ENCODE results near the gene ZDHHC22.

The ZDHHC22 gene

DNA sequence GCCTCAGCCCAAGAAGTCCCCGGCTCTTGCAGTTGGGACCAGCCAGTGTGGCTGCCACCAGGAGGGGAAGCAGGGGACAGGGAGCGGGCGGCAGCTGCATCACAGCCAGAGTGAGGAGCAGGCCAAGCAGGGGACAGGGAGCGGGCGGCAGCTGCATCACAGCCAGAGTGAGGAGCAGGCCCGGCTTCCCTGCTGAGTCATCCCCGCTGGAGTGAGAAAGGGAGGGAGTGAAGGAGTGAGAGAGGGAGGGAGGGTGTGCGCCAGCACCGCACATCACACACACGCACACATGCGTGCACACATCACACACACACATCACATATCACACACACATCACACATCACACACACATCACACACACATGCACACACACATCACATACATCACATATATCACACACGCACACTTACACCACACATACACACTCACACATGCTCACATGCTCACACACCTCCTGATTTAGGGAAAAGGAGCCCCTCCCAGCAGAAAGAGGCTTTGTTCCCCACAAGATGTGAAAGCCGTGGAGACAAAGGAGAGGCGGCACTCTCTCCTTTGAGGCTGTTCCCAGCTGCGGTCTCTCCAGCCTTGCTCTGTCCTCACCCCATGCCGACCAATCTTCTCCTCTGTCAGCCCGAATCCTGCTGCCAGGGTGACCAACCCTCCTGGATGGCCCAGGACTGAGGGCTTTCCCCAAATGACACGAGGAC, 16.7 kb upstream of the ZDHHC22 start:
- DNase-seq (ENCODE audit: low read depth, low spot score): no peak

DNA sequence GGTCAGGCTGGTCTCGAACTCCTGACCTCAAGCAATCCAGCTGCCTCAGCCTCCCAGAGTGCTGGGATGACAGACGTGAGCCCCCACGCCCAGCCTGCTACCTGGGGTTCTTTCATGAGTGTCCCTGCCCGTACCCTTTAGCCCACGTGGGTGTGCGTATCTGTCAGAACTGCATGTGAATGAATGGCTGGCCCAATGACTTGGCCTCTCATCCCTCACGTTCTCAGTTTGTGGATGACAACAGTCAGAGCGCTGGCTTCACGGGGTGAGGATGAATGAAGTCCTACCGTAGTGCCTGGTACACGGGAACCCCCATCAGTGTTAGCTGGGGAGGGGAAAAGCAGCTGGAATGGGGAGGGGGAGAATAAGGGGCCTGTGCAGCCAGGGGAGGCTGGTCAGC, 16.1 kb upstream of the ZDHHC22 start:
- DNase-seq (ENCODE audit: low read depth, low spot score): no peak
- no peak overlapping the region for H3K4me3 ChIP-seq (ENCODE audit: low read length)

More for the DNA sequence above, 16.7 kb upstream of the ZDHHC22 start:
- no peak overlapping the region for H3K4me3 ChIP-seq (ENCODE audit: low read length)

DNA sequence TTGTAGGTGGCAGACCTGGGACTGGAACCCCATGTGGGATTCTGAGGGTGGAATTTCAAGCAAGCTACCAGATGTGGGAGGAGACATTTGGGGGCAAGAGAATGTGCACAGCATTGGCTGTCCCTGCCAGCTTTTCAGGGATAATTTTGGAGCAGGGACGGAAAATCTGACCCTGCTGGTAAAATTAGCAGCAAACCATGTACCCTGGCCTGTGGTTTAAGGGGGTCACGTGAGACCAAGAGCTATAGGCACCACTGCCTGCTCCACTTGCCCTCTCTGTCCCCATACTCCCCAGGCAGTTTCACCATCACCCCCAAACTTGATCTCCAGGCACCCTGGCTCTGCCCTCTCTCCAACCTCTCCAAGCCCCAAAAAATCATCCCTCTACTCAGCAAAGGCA, 13.5 kb upstream of the ZDHHC22 start:
- DNase-seq (ENCODE audit: low read depth, low spot score): no peak
- no peak overlapping the region for H3K4me3 ChIP-seq (ENCODE audit: low read length)

DNA sequence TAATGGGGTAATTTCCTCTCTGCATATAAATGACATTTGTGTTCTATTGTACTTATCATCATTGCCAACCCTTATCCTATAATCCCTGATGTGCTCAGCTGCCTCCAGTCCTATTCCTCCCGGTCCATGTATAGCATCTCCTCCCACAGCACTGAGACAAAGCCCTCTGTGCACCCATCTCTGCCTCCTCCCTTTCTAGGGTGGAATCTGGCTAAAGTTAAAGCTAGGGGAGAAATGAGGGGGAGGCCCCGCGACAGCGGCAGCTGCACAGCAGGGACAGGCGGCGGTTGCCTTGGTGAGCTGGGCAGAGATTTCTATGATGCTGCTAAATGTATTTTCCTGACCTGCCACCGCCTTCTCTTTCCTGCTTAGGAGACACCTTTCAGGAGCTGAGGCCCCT, 12.8 kb upstream of the ZDHHC22 start:
- H3K4me3 ChIP-seq (ENCODE audit: low read length): no peak overlapping the region
- DNase-seq (ENCODE audit: low read depth, low spot score): no peak

DNA sequence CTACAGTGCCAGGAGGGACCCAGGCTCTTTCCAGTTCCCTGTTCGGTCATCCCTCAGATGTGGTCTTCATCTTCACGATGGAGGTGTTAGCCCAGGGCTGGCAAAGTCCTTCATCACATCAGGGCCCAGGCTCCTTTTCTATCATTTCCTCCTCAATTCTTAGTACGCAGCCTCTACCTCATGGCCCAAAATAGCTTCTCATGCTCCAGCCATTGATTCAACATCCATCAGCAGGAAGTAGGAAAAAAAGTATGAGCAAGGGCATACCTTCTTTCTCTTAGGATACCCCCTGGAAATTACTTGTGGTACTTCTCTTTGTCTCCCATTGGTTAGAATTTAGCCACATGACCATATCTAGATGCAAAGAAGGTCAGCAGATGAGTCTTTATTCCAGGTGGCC, 12.2 kb upstream of the ZDHHC22 start:
- DNase-seq (ENCODE audit: low read depth, low spot score): no peak
- H3K4me3 ChIP-seq (ENCODE audit: low read length): no peak overlapping the region

DNA sequence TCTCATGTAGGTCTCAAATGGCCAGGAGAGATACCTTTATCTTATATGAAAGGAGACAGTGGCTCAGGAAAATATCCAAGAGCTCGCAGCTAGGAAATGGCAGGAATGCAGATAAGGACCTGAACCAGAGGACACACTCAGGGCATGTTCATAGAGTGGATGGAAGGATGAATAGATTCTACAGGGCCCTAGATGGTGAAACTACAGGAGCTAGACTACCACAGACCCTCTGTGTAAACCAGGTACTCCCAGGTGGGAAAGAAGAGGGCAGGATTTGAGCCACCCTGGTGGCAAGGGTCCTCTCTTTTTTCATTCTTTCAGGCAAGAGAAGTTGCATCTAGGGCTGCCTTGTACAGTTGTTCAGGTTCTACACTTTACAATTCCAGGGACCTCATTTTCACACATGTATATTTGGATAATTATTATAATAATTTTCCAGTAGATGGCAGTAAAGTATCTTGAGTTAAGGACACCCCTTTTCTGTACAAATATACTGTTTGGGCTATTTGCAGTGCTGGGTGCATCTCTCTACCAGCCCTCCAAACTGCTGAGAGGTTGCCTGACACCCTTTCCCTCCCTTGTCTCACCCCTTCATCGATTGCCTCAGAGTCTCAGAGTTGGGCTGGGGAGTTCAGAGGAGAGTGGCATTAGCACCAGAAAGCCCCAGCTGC, 10.5 kb upstream of the ZDHHC22 start:
- H3K4me3 ChIP-seq (ENCODE audit: low read length): no peak overlapping the region
- DNase-seq (ENCODE audit: low read depth, low spot score): peak; percentile 28

DNA sequence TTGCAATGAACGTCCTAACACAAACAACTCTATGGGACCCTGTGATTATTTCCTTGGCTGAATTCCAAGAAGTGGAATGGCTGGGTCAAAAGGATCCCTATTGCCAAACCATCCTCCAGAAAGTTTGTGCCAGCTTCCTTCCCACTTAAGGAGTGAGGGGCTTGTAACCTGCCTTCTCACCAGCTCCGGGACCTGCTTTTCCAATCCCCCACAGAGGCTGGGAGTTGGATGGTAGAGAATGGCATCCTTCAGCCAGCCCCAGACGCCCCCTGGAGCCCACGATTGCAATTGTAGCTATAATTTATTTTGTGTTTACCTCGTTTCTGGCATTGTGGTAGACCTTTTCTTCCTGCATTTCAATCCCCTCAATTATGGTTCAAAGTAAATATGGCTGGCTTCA, 9.7 kb upstream of the ZDHHC22 start:
- no peak overlapping the region for H3K4me3 ChIP-seq (ENCODE audit: low read length)

DNA sequence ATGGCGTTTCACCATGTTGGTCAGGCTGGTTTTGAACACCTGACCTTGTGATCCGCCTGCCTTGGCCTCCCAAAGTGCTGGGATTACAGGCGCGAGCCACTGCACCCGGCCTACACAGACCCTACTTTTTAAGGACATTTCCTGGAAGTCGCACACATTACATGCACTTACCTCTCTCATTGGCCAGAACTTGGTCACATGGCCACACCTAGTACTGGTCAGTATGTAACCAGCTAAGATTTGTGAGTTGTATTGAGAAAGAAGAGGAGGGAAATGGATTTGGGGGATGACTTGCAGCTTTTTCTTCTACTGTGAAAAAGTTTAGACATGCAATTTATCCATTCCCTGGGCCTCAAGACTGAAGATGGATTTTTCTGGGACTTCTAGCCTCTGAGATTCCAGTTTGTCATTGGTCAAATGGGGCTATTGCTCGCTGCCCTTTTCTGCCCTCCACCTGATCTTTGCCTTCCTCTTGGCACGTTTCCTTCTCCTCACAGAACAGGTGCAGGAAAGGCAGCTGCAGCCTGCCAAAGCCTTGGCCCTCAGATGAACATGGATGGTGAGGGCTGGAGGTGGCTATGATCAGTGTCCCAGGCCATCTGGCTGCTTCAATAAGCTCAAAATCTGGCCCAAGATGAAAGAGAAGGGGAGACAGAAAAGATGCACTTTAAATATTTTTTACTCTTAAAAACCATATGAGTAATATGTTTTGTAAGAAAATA, 7.1 kb upstream of the ZDHHC22 start:
- no peak overlapping the region for H3K4me3 ChIP-seq (ENCODE audit: low read length)
- DNase-seq (ENCODE audit: low read depth, low spot score): no peak

More for the DNA sequence above, 9.7 kb upstream of the ZDHHC22 start:
- no peak for DNase-seq (ENCODE audit: low read depth, low spot score)

DNA sequence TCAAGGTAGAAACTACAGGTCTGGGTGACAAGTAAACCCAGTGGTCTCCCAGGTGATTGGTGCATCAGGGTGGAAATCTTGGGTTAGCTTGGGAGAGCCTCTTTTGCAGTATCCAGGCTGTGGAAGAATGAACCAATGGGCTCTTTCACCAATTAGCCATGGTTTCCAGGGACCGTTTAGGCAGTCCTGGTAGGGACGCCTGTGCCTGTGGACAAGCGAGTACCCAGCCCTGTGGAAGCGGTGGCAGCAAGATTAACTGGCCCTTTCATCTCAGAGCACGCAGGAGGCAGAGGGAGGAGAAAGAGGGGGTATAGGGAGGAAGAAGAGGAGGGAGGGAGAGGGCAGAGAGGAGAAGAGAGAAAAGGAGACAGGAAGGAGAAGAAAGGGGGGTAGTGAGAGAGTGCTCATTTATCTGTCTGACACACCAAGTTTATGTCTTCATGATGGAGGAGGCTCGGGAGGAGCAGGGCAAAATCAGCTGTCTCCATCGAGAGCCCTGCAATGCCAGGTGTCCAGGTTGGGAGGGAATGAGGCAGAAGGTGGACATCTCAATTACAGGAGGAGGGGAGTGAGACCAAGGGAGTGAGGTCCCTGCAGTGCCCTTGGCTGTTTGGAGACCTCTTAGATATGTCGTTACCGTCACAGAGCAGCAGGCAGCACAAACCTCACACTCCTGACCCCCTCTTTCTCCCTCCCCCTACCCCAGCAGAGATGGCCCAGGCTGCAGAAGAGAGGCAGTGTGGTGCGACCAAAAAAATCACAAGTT, 4.6 kb upstream of the ZDHHC22 start:
- no peak for DNase-seq (ENCODE audit: low read depth, low spot score)
- no peak overlapping the region for H3K4me3 ChIP-seq (ENCODE audit: low read length)

DNA sequence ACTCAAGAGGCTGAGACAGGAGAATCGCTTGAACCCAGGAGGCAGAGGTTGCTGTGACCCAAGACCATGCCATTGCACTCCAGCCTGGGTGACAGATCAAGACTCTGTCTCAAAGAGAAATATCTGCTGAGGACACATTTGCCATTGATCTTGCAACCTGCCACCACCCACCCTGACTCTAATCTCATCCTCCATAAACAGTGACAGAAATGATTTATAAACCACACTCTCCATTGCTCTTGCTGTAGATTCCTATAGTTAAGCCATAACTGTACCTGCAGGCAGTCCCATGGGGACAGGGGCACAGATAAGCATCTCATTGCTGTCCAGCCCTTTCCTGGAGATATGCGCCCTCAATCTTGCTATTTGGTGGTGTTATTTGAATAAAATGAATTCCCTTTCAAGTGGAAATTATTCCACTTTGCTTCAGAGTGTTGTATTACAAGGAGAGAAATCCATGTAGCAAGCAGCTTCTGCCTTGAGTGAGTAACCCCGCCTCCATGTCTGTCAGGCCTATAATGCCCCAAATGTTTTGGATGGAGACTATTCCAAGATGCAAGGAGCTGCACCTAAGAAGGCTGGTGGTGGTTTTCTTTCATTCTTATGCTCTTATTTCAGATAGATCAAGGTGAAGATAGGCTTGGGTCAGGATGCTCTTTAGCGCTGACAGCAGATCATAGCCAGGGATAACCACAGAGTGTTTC, 3.0 kb upstream of the ZDHHC22 start:
- H3K4me3 ChIP-seq (ENCODE audit: low read length): no peak overlapping the region
- DNase-seq (ENCODE audit: low read depth, low spot score): no peak

DNA sequence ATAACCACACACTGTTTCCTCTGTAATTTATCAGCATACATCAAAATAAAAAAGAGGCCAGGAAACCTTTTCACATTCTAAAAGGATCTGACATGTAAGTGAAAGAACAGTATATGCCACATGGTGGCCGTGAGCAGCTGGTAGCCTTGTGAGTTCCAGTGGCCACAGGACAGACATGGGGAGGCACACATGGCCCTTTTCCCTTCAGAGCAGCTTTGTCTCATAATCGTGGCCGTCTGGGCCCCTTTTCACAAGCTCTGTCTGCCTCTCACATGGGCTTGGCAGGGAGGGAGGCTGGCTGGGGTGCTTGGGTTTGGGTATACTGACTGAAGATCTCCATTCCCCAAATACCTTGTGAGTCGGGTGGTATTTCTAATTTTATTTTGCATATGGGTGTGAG, 1.5 kb upstream of the ZDHHC22 start:
- DNase-seq (ENCODE audit: low read depth, low spot score): no peak

DNA sequence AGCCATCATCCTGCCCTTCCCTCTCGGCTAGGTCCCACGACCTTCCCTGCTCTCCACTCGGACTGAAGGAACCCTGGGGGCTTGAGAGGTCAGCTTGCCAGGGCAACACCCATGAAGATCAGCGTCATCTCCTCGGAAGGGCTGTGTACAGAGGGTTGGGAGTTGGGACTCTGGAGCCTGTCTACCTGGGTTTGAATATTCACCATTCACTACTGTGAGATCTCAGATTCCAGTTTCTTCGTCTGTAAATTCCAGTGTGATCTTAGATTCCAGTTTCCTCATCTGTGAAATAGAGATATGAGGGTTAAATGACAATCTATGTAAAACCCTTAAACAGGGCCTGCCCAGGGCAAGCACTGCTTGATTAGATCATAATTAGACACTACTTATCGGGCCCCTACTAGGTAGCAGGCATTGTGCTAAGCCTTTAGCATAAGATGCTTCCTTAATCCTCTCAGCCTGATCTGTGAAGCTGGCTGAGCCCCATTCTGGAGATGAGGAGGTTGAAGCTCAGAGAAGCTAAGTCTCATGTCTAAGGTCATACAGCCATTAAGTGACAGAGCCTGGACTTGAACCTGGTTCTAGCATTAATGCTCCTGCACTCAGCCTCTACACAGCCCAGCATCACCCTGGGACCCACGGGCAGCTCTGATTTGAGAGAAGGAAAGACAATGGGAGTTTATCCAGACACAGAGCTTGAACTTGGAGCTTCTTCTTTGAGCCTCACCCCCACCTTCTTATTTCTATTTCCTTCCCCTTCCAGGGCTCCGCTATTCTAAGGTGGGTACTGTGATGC, 612 bp upstream of the ZDHHC22 start:
- DNase-seq (ENCODE audit: low read depth, low spot score): no peak
- H3K4me3 ChIP-seq (ENCODE audit: low read length): no peak overlapping the region

More for the DNA sequence above, 1.5 kb upstream of the ZDHHC22 start:
- no peak overlapping the region for H3K4me3 ChIP-seq (ENCODE audit: low read length)

DNA sequence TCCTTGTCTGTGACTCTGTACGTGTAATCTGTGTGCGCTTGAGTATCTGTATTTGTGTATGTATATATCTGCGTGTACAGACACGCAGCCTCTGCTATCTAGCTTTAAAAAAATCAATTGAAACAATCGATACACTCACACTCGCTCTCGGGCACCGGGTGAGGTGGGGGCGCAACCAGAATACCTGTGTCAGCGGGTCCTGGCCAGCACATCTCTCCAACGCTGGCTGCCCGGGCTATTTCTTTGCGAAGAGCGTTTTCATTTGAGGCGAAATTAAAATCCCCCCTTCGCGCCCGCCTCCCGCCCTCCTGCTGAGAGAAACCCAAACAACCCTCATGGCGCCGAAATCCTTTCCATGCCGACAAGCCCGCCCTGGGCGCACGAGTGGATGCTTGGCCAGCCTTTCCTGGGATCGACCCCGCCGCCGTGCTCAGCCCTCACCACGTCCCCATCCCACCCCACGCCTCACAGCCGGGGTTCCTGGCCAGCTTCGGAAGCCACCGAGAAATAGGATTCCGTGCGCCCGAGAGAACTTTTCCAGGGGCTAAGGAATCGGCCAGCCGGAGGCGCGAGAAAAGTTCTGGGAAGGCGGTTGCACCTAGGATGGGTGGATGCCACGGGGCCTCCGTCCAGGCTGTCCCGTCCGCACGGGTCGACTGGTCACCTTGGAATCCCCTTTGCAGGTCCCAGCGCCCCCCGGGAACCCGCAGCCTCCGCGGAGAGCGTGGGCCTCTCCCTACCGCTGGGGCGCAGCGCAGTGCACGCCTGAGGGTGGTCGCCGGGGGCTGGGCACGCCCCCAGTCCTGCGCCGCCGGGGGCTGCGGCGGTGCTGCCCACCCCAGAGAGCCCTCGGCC, 1.0 kb downstream of the ZDHHC22 start:
- no peak overlapping the region for H3K4me3 ChIP-seq (ENCODE audit: low read length)
- no peak for DNase-seq (ENCODE audit: low read depth, low spot score)

DNA sequence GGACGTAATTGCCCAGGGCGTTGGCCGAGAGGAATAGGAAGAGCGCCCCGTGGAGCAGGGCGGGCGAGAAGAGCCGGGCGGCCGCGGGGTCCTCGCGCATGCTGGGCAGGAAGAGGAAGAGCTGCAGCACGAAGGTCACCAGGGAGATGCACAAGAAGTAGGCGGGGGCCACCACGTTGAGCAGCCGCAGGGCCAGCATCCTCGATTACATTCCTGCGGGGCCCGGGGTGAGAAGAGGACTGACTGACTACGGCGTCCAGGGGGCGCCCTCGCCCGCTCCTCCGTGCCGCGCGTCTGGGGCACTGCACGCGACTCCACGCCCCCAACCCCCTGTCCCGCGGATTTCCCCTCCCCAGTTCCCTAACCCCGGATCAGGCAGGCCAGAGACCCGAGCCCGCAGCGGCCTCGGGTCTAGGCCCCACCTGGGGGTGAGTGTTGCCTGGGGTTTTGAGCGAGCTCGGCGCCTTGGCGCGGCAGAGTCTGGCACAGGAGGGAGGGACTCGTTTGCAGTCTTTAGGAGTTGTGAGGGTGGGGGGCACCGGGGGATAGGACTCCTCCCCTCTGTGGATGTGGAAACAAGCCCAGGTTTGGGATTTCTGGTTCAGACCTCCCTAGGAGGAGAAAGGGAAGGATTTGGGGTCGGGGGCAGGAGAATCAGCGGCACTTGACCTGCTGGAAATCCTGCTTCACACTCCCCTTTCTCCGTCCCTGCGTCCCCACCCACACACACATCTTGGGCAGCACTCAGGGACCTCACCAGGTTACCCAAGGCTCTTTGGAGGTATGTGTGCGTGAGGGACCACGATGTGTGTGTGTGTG, 1.8 kb downstream of the ZDHHC22 start:
- DNase-seq (ENCODE audit: low read depth, low spot score): no peak
- no peak overlapping the region for H3K4me3 ChIP-seq (ENCODE audit: low read length)

DNA sequence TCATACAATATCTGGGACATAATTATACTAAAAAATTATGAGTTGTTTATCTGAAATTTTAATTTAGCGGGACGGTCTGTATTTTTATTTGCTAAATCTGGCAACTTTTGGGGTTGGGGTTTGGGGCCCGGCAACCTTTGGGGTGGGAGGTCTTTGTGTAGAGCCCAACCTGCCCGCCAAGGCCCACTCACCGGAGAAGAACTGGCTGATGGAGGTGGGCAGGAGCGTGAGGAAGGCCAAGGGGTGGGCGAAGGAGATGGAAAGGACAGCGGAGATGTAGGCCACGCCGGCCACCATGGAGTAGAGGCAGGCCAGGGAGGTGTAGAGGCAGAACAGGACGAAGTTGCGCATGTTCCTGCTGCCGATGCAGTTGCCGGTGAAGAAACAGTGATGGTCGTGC, 2.6 kb downstream of the ZDHHC22 start:
- DNase-seq (ENCODE audit: low read depth, low spot score): no peak
- no peak overlapping the region for H3K4me3 ChIP-seq (ENCODE audit: low read length)

DNA sequence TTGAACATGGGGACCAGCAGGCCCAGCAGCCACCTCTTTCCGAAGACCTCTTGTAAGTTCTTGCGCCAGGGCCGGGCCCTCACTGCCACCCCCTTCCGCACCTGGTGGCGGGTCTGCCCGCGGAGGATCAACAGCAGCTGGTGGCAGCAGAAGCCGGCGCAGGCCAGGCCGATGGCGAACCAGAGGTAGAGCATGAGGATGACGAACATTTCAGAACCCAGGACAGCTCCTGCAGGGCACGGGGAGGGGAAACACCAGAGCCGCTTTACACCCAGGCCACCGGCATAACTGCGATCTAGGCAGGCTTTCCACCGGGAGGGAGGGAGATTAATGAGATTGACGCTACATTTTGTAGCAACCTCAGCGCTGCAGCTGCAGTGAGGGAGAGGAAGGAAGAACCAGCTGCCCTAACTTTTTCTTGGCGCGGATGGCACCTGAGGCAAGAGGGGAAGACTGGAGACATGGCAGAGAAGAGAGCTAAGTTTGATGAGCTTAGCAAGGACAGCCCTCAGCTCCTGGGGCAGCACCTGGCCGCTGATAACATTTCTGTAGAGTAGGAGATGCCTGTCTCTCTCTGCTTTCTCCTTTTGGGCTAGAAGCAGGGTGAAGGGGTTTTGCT, 7.8 kb downstream of the ZDHHC22 start:
- DNase-seq (ENCODE audit: low read depth, low spot score): peak; percentile 87
- H3K4me3 ChIP-seq (ENCODE audit: low read length): no peak overlapping the region
